GM19324 (cell line): ENCODE results near the gene ADRA2C.

Experiments used
- ATAC-seq: cut with Tn5 transposase; IDR thresholded peaks from one replicate; pipeline ENCODE4 v1.9.1; 2021; ENCODE audit warnings: mild to moderate bottlenecking, moderate library complexity; ENCODE audit not compliant: unreplicated experiment, low FRiP score

Gene ADRA2C

DNA sequence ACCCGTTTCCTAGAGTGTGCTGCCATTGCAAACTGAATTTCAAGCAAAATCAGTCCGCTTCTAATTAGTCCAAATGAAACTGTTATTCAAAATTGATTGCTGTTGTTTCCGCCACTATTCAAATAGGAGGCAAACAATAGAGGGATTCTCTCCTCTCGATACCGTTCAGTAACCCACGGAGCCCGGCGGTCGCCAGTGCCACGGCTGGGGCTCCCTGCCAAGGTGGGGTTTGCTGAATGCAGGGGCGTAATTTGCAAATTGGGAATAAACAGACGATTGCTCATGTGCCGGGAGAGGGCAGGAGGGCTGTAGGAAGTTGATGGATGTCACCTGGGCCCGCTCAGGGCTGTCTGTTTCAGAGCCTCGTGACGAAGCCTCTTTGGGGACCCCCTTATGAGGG, 8.8 kb downstream of the ADRA2C start:
- ATAC-seq = no peak

DNA sequence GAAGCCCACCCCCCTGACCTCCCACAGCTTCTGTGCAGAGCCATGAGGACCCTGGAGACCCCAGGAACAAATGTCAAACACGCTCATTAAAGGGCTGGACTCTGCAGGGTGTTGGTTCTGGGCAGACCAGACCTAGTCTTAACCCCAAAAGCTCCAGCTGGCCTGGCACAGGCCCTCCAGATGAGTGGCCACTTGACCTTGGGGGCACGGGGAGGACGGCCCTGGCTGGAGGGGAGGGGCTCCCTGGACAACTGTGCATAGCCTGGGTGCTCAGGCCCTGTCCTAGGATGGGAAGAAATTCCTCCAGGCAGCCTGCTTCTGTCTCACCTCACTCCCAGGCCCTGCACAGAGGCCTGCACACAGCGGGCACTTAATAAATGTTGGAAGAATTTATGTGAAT, 9.4 kb downstream of the ADRA2C start:
- no peak for ATAC-seq

DNA sequence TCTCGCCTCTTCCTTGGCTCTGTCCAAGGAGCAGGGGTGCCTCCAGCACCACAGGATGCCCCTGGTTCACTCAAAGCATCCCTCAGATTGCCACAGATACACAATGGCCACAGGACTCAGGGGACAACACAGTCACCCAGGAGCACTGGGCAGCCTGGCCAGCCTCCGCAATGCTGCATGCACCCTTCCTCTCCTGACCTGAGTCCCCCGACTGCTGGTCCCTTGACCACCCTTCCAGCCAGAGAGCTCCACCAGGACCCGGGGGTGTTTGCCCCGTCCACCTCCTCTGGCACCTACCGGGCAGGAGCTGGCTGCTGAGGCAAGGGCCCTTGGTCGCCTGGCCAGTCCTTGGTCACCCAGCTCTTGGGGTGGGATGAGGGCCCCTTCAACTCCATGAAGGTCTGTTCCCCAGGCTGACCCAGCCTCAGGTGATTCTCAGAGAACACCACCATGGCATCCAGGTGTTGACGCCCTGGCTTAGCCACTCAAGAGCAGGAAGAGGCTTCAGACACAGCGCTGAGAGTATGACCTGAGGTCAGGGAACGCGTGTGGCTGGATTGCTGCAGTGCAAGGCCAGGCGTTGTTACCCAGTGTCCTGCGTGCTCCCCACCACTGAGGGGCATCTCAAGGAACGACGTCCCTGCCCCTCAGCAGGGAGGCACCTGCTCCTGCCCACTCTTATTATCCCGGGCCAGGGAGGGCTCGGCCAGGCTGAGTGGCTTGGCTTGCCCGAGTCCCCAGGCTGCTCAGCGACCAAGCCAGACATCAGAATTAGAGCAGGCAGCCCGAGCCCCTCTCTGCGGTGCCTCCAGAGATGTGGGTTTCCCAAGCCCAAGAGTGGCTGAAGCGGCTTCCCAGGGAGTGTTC, 10.2 kb downstream of the ADRA2C start:
- no peak for ATAC-seq

DNA sequence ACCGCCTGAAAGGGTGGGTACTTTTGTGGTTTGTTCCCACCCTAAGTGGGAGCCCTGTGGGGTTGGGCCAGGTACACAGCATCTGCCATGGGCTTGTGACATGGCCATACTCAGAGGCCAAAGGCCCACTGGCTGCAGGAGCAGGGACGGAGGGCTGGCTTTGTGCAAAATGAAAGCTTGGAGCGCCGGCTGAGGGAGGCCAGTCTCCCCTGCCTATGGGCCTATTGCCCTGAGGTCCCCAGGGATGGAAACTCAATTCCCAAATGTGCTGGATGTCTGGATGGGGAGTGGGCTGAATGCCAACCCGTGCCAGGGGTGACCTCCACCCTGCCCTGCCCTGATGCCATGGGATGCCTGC, 10.8 kb downstream of the ADRA2C start:
- no peak for ATAC-seq

DNA sequence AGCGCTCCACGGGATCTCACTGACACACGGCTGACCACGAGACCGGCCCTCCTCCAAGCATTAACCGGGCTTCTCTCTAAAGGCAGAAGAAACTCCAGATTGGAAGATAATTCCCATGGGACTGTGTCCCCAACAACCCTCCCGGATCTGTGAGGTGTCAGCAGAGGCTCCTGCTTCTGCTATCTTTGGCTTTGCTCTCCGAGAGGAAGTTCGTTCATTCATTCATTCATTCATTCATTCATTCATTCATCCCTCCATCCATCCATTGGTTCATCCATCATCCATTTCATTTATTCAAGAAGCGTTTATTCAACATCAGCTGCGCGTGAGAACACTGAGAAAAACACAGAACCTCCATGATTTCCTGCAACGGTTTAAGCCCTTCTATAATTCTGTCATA, 11.5 kb downstream of the ADRA2C start:
- ATAC-seq = no peak

DNA sequence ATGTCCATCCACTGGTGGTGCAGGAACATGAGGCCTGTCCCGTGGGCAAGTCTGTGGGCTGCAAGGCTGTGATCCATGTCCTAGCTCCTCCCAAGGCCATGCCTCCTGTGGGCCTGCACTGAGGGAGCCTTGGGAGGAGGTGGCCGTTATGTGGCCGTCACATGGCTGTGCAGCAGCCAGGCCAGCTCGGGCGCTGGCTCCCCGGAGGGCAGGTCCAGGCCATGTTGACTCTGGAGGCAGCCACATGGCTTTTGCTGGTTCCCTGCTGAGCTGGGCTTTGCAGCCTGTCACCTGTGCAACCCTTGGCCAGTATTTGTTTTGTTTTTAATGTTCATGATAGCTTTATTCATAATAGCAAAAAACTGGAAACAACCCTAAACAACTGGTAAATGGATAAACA, 13.3 kb downstream of the ADRA2C start:
- no peak for ATAC-seq

DNA sequence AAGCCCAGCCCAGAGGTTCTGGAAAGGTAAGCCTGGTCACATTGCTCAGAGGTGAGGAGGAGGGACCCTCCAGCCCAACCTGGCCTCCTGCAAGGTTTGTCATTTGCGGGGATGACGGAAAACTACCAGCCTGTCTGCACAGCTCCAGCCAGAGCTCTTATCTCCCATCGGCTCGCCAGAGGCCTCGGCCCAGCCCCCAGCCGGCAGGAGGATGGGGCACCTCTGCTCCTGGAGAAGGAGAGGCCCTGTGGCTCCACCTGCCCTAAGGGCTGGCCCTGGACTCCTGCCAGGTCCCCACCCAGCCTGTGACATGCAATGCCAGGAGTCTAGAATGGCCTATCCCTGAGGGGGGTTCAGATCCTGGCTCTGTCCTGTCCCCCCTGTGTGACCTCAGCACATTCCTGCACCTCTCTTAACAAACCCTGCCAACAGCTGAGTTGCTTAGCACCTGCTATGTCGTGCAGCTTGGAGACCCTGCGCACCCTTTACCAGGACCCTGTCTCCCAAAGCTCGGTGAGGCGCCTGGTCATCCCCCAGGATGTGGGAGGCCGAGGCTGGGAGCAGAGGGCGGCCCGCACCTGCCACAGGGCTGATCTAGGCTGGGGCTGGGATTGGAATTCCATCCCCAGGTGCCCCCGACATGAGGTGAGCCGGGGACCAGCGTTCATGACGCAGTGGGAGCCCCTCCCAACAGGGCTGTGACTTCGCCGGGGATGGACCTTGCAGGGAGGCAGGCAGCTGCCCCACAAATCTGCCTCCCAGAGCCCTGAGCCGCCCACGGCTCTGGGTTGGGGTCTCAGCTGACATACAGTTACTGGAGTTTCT, 14.4 kb downstream of the ADRA2C start:
- ATAC-seq = no peak

DNA sequence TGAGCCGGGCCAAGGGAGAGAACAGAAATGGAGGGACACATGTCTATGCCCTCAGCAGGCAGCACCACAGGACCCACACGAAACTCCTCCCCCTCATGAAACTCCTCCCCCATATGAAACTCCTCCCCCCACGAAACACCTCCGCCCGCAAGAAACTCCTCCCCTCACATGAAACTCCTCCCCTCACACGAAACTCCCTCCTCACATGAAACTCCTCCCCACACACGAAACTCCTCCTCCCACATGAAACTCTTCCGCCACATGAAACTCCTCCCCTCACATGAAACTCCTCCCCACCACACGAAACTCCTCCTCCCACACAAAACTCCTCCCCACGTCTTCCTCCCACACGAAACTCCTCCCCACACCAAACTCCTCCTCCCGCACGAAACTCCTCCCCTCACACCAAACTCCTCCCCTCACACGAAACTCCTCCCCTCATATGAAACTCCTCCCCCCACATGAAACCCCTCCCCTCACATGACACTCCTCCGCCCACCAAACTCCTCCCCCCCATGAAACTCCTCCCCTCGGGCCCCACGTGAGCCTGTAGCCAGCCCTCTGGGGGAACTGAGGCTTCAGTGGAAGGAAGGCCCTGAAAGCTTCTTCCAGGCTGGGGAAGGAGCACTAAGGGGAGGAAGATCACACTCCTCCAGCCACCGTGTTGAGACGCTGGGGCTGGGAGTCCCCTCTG, 15.2 kb downstream of the ADRA2C start:
- ATAC-seq = no peak

DNA sequence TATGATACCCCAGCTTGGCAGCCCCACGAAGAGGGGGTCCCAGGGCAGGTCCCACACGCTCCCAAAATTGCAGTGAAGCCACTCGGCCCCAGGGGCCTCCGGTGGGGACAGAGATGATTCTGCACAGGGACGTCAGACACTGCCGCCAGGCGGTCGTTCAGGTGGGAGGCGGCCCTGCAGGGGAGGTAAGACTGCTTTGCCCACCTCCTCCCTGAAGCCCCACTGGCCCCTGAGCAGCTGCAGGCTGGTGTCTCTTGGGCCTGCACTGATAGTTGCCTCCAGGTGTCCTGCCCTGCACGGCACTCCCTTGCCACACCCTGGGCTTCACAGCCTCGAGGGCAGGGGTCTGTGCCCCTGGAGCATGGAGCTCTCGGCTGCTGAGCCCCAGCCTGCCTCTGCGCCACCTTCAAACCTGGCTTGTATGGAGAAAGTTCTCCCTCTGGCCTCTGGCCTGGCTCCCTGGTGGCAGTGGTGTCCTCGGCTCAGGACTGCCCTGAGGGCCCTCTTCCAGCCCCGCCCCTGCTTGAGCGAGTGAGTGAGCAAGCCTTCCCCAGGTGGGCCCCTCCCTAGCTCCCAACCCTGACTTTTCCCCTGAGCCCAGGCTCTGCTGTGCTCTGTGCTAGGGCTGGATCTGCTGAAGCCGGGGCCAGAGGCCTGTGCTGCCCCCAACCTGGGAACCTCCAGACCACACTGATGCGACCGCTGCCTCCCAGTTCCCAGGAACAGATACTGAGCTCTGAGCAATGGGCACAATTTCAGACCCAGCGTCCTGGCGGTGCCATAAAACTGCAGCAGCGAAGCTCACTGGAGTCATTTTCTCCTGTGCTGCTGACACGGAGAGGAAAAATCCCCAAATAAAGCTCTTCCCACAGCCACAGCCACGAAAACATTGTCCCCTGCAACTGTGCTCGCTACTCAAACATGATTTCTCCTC, 16.1 kb downstream of the ADRA2C start:
- no peak for ATAC-seq

DNA sequence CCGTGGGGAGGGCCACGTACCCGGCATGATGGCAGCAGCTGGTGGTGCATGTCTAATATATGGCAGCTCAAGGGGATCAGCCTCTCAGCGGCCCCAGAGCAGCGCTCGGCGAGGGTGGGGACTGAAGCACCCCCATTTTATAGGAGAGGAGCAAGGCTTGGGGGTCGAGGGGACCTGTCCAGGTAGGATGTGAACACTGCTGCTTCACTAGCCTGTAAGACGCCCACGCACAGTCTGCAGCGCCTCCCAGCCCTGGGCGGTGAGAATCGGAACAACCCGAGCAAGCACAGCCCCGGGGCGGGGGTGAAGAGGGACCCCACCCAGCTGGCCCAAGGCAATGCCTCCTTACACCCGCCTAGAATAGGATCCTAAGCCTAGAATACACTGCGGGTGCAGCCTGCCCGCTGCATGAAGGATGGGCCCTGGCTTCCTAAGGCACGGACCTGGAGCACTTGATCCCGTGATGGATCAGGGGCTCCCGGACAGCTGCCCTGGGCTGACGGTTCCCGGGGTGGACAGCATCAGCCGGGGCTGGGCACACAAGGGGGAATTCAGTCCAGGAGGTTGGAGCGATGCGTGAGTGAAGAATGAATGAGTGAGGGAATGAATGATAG, 17.6 kb downstream of the ADRA2C start:
- ATAC-seq = no peak

DNA sequence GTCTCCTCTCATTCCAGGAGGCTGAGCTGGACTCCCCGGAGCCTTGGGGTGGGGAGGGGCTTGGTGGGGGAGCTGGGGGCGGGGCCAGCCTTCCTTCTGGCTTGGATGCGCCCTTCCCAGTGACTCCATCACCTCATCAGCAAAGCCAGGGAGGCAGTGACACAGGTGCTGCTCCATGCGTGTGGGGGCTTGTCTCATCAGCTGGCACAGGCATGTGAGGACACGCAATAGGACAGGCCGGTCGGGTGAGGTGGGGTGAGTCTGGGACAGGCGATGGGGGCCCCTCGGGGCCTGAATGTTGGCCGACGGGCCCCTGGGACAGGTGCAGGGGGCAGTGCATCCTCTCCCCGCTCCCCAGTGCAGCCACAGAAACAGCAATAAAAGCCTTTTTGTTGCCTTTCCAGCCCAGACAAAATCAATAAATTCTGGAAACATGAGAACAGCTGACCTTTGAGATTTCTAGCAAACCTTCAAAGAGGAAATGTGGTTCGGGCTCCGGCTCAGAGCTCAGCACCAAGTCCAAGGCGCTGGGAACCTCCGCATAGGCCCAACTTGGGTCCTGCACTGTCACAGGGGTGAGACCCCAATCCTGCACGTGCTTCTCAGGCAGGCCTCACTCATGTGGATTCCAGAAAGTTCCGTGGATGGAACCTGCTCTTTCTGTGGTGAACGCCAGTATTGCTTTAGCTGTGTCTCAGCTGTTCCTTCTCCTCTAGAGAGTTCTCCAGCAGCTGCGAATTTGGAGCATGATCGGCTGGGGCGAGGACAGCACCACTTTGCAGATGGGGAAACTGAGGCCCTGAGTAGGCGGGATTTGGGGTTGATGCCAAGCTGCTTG, 18.5 kb downstream of the ADRA2C start:
- ATAC-seq = no peak

DNA sequence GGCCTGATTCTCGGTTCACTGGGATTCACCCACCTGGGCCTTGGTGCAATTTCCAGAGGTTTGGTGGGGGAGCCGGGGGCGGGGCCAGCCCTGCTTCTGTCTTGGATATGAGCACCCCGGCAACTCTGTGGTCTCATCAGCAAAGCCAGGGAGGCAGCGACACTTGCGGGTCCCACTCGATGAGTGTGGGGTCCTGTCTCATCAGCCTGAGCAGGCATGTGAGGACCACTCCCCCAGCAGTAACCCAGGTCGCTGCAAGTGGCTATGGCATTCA, 19.0 kb downstream of the ADRA2C start:
- no peak for ATAC-seq

DNA sequence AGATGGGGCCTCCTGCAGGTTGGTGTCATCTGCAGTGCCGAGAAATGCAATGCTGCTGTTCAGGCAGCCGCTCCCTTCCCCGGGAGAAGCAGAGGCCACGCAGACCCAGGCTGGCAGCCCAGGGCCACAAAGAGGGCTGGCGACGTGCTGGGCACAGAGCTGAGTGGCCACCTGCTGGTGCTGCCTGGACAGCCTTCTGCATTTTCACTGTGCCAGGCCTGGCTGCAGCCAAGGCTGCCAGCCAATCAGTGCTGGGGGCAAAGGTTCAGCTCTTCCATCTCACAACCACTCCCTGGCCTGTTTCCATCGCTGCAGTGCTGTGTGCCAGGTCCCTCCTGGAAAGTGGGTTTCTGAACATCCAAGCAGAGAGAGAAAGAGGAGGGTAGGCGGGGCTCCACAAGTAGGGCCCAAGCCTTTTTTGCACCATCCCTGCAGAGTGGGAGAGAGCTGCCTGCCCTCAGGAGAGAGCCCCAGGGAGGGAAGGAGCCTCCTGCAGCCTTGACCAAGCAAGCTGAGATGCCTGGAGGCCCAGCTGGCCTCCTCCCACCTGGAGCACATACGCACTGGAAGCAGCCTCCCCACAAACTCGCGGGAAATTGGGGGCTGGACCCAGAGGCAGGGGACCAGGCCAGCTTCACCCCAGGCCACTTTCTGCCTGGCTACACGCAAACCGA, 20.1 kb downstream of the ADRA2C start:
- no peak for ATAC-seq

DNA sequence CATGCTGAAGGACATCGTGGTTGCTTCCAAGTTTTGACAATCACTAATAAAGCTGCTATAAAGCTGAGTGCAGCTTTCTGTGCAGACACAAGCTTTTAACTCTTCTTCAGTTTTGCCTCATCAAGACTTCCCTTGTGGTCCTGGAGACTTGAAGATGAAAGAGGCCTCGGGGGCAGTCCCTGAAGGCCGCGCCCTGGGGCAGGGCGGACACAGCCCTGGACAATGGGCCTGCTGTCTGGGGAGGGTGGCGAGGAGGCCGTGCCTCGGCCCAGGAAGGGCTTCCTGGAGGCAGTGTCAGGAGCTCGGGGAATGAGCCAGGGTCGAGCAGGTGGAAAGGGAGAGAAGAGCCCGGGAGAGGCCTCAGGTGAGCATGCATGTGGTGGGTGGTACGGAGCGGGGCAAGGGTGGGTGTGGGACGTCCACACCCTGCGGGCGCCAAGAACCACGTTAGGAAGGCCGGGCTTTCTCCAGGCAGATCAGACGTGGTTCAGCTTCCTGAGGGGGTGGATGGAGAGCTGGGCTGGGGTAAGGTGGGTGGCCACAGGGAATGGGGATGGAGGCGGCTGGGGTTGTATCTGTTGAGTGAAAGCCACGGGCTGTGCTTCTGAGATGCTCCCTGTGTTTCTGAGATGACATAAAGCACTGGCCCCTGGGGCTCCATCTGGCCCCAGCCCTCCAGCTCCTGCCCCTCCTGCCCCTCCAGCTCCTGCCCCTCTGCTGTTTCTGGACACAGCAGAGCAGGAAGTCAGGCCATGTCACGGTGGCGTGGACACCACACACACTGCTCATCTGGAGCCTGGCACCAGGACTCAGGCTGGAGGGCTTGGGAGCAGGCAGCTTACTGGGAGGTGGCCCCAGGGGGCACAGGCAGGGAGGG, 21.5 kb downstream of the ADRA2C start:
- ATAC-seq = no peak

DNA sequence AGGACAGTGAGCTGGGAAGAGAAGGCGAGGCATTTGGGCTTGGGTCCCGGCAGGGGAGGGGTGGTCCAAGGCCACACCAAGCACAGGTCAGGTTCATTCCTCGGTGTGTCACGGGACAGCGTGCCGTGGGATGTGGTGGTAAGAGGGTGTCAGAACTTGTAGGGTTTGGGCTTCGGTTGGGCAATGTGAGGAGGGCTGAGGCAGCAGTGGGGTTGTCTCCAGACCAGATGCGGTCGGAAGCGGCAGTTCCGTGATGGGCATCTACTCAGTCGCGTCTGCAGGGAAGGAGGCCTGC, 22.1 kb downstream of the ADRA2C start:
- no peak for ATAC-seq

DNA sequence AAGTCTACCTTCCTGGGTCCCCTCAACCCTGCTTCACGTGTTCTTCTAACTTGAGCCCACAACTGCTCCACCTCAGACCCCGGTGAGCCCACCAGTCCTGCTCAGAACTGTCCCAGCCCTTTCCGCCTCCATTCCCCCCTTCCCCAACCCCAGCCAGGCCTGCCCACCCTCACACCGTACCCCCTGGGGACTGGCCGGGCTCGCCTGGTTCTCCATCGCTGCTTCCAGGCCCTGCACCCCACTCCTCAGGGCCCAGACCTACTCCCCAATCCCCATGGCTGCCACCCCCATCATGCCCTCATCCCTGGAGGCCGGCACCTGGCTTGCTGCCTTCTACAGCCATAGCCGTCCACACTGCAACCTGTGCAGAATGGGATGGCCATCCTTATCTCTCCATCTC, 23.4 kb downstream of the ADRA2C start:
- ATAC-seq = no peak

DNA sequence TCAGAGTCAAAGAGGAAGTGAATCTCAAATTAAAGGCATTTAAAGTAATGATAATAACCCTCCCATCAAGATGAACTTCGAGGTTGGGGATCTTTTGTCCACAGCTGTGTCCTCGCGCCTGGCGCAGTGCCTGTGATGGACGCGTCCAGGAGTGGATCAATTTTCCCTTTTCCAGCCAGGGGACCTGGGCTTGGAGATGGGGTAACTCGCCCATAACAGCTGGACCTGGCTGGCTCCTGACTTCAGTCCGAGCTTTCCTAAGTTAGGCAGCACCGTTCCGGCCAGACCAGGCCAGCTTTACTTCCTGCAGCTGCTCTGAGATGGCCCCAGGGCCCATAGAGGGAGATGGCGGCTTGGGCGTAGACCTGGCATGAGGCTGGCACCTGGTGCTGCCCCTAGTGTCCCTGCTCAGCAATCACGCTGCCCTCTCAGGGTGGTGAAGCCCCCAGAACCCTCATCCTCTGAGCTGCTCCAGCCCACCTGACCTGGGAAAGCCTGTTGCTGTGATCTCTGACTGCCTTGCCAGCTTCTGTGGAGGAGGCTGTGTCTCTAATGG, 23.9 kb downstream of the ADRA2C start:
- no peak for ATAC-seq

DNA sequence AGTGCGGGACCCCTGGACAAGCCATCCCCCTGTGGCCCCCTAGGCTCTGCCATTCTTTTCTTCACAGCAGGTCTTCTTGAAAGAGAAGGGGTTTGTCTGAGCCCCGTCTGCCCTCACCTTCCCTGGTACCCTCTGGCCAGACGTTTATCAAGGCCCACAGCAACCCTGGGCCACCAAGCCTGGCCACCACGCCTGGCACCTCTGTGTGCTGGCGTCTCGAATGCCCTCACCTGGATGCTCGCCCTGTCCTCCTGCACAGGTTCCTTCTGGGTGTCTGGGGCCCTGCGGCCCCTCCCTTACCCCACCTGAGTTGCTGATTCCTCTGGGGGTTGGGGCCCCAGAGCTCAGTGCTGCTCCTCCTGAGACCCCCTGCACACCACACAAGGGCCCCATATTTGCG, 25.1 kb downstream of the ADRA2C start:
- ATAC-seq = no peak
